Measurements from ENCODE around the gene RGS7BP. TPM values are rescaled to one million over a fixed set of nuclear protein-coding genes. Genes with fewer than 3 reads are reported as not detected.

Gene RGS7BP
- total and polyA plus RNA-seq, 12 donors = 0.54 to 23.5 (median 7.4) TPM

- Histone ChIP-seq H3K36me3 (replicated peaks in 1 of 2) (no peaks in the 10 kb centered on the region), H3K27ac (no peak overlapping the region), H3K4me1 (replicated peaks in 1 of 2) (no peaks in the 10 kb centered on the region), H3K4me3 (no peak overlapping the region), H3K27me3 (no peaks in the 10 kb centered on the region), H3K9me3 (replicated peaks in 1 of 3) (no peaks in the 10 kb centered on the region)
- intact Hi-C loops (cut with DNase I) = no loop called here
- TF ChIP-seq POLR2A (IDR thresholded peaks at IDR 0.05) (no peak), CTCF (IDR thresholded peaks at IDR 0.05) (no peak)
- WGBS, 4 donors = 77 to 97% (median 90%) methylated on average over 3 of the region's 3 CpGs
- no peak for DNase-seq
Measured at GRCh38 chr5:64594025-64594424, 88.2 kb downstream of the RGS7BP start.

DNA sequence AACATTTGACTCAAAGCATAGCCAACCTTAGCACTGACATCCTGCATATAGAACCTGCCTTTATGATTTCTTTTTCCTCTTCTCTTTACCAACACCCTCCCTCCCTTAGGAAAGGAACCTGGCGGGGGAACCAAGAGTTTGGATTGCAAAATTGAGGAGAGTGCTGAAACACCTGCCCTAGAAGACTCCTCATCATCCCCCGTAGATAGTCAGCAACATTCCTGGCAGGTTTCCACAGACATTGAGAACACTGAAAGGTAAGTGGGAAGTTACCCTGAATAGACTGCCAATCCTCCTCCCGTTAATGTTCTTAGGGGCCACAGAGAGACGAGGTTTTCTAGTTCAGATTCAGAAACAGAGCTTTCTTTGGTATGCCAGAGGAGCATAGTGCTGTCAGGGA is 88.8 kb downstream of the RGS7BP start:
- Histone ChIP-seq H3K36me3 (replicated peaks in 1 of 2) (no peaks in the 10 kb centered on the region), H3K9me3 (replicated peaks in 1 of 3) (no peaks in the 10 kb centered on the region), H3K27ac (no peak overlapping the region), H3K4me1 (replicated peaks in 1 of 2) (no peaks in the 10 kb centered on the region), H3K4me3 (no peak overlapping the region), H3K27me3 (no peaks in the 10 kb centered on the region)
- 68 to 93% (median 81%) methylated on average over 4 of the region's 4 CpGs for WGBS, 4 donors
- intact Hi-C loops (cut with DNase I) = no loop called here
- no peak for DNase-seq
- TF ChIP-seq CTCF (IDR thresholded peaks at IDR 0.05) = no peak
- no peak for TF ChIP-seq POLR2A (IDR thresholded peaks at IDR 0.05)

GRCh38 chr5:64595031-64595855 is 89.4 kb downstream of the RGS7BP start:
- no peak for DNase-seq

GRCh38 chr5:64599226-64599625 is 93.4 kb downstream of the RGS7BP start:
- Histone ChIP-seq H3K4me1 (replicated peaks in 1 of 2) (no peaks in the 10 kb centered on the region), H3K36me3 (replicated peaks in 1 of 2) (no peaks in the 10 kb centered on the region), H3K27me3 (no peaks in the 10 kb centered on the region), H3K27ac (no peak overlapping the region), H3K9me3 (replicated peaks in 1 of 3) (no peaks in the 10 kb centered on the region), H3K4me3 (no peak overlapping the region)
- TF ChIP-seq CTCF (IDR thresholded peaks at IDR 0.05) (no peak), POLR2A (IDR thresholded peaks at IDR 0.05) (no peak)
- intact Hi-C loops (cut with DNase I) = no loop called here
- no peak for DNase-seq

More at GRCh38 chr5:64595031-64595855, 89.4 kb downstream of the RGS7BP start:
- Histone ChIP-seq H3K9me3 (replicated peaks in 1 of 3) (no peaks in the 10 kb centered on the region), H3K27me3 (no peaks in the 10 kb centered on the region), H3K4me1 (replicated peaks in 1 of 2) (no peaks in the 10 kb centered on the region), H3K27ac (no peak overlapping the region), H3K36me3 (replicated peaks in 1 of 2) (no peaks in the 10 kb centered on the region), H3K4me3 (no peak overlapping the region)
- no peak for TF ChIP-seq POLR2A (IDR thresholded peaks at IDR 0.05)
- TF ChIP-seq CTCF (IDR thresholded peaks at IDR 0.05) = peak in 4 of 6 experiments; percentile 22 to 47 (median 40)
- intact Hi-C loops (cut with DNase I) = no loop called here
- WGBS, 4 donors = 55 to 75% (median 70%) methylated on average over 2 of the region's 2 CpGs
